GM23338 (cell line): ENCODE results near the gene ETFA. TPM values are rescaled to one million over a fixed set of nuclear protein-coding genes. Genes with fewer than 3 reads are reported as not detected.

ENCODE experiments used
- ATAC-seq: fragments of 200-7000 bp; cut with Tn5 transposase; 3 replicates; pipeline ENCODE4 v1.9.1; 2020
- DNase-seq: peaks from one replicate; pipeline ENCODE4 v3.0.0-alpha.2; 2015; ENCODE audit warnings: low spot score
- H2AFZ ChIP-seq: fragments of 200-600 bp; sonication (generic); 2 replicates; pipeline ENCODE4 v1.8.0; 2016; ENCODE audit warnings: antibody characterized with exemption, mild to moderate bottlenecking, moderate library complexity
- H3F3A ChIP-seq: fragments of 200-600 bp; sonication (generic); replicated peaks from 2 replicates; pipeline ENCODE4 v1.8.0; 2017; ENCODE audit warnings: antibody characterized with exemption, mixed run types, low read depth
- H3K27ac ChIP-seq: fragments of 200-600 bp; sonication (generic); 2 replicates; pipeline ENCODE4 v1.6.1; 2016; ENCODE audit warnings: low read depth
- H3K27me3 ChIP-seq: fragments of 200-600 bp; sonication (generic); 2 replicates; pipeline ENCODE4 v1.8.0; 2016; ENCODE audit warnings: mild to moderate bottlenecking, mixed run types, moderate library complexity; ENCODE audit not compliant: insufficient read depth
- H3K36me3 ChIP-seq: fragments of 200-600 bp; sonication (generic); 2 replicates; pipeline ENCODE4 v1.8.0; 2016; ENCODE audit warnings: mild to moderate bottlenecking; ENCODE audit not compliant: insufficient read depth
- H3K4me1 ChIP-seq: fragments of 200-600 bp; sonication (generic); 2 replicates; pipeline ENCODE4 v1.8.0; 2016; ENCODE audit warnings: mild to moderate bottlenecking, moderate library complexity; ENCODE audit not compliant: insufficient read depth
- H3K4me2 ChIP-seq: fragments of 200-600 bp; sonication (generic); 2 replicates; pipeline ENCODE4 v1.7.1; 2017; ENCODE audit warnings: mixed run types
- H3K4me3 ChIP-seq: fragments of 200-600 bp; sonication (generic); 2 replicates; pipeline ENCODE4 v1.6.1; 2016; ENCODE audit warnings: mixed run types
- H3K79me2 ChIP-seq: fragments of 200-600 bp; sonication (generic); replicated peaks from 2 replicates; pipeline ENCODE4 v1.8.0; 2017; ENCODE audit warnings: mild to moderate bottlenecking; ENCODE audit not compliant: insufficient read depth
- H3K9me2 ChIP-seq: fragments of 200-600 bp; sonication (generic); 2 replicates; pipeline ENCODE4 v1.8.0; 2017; ENCODE audit not compliant: insufficient read depth
- H4K20me1 ChIP-seq: fragments of 200-600 bp; sonication (generic); replicated peaks from 2 replicates; pipeline ENCODE4 v1.8.0; 2017; ENCODE audit warnings: mild to moderate bottlenecking; ENCODE audit not compliant: insufficient read depth
- H3K27ac Mint-ChIP-seq: 2 replicates; pipeline ENCODE4 v1.8.0; 2020; ENCODE audit warnings: inconsistent platforms, mild to moderate bottlenecking, moderate library complexity, mixed read lengths
- H3K27me3 Mint-ChIP-seq: 3 replicates; pipeline ENCODE4 v1.8.0; 2022; ENCODE audit warnings: low read depth, mild to moderate bottlenecking, moderate library complexity, mixed read lengths, inconsistent platforms; ENCODE audit not compliant: insufficient read depth, poor library complexity
- H3K36me3 Mint-ChIP-seq: 3 replicates; pipeline ENCODE4 v1.8.0; 2021; ENCODE audit warnings: low read depth, mild to moderate bottlenecking, inconsistent platforms, moderate library complexity, mixed read lengths
- H3K4me1 Mint-ChIP-seq: 3 replicates; pipeline ENCODE4 v1.8.0; 2020; ENCODE audit warnings: mild to moderate bottlenecking, inconsistent platforms, mixed read lengths
- H3K4me3 Mint-ChIP-seq: 3 replicates; pipeline ENCODE4 v1.8.0; 2021; ENCODE audit warnings: moderate library complexity, mild to moderate bottlenecking, inconsistent platforms, mixed read lengths
- H3K9me3 Mint-ChIP-seq: 3 replicates; pipeline ENCODE4 v1.8.0; 2020; ENCODE audit warnings: moderate library complexity, mild to moderate bottlenecking, inconsistent platforms, mixed read lengths
- CREB1 ChIP-seq: fragments of 250-450 bp; sonication (Bioruptor Pico); IDR thresholded peaks from 2 replicates; pipeline ENCODE4 v1.5.0; 2020; ENCODE audit warnings: low read depth, mild to moderate bottlenecking, moderate library complexity
- CTCF ChIP-seq, 2 experiments: fragments of 200-600 bp in 1 of 2; sonication (generic) in 1 of 2; conservative IDR thresholded peaks; 2 replicates each; pipeline versions ENCODE4 v1.5.1 to v1.6.1; 2016 to 2017; ENCODE audit warnings: antibody characterized with exemption in 2 of 2, low read depth in 2 of 2, mild to moderate bottlenecking in 2 of 2, moderate library complexity in 1 of 2
- ETS1 ChIP-seq: IDR thresholded peaks from 2 replicates; pipeline ENCODE4 v1.6.1; 2016; ENCODE audit warnings: antibody characterized with exemption
- EZH2 ChIP-seq: fragments of 200-600 bp; sonication (generic); IDR thresholded peaks from one replicate; pipeline ENCODE4 v1.8.0; 2017; ENCODE audit warnings: antibody characterized with exemption, mild to moderate bottlenecking, low read depth; ENCODE audit not compliant: unreplicated experiment
- JUNB ChIP-seq: IDR thresholded peaks from one replicate; pipeline ENCODE4 v1.6.1; 2016; ENCODE audit warnings: antibody characterized with exemption; ENCODE audit not compliant: unreplicated experiment
- NANOG ChIP-seq: IDR thresholded peaks from 2 replicates; pipeline ENCODE4 v1.6.1; 2016; ENCODE audit warnings: antibody characterized with exemption, borderline replicate concordance
- POLR2AphosphoS5 ChIP-seq: IDR thresholded peaks from 2 replicates; pipeline ENCODE4 v1.6.1; 2016; ENCODE audit warnings: antibody characterized with exemption, low read depth
- REST ChIP-seq: IDR thresholded peaks from one replicate; pipeline ENCODE4 v1.6.1; 2018; ENCODE audit warnings: antibody characterized with exemption; ENCODE audit not compliant: unreplicated experiment
- ZNF114 ChIP-seq: fragments of 250-450 bp; sonication (Bioruptor Pico); IDR thresholded peaks from 2 replicates; pipeline ENCODE4 v1.5.0; 2020; ENCODE audit warnings: mild to moderate bottlenecking, moderate library complexity
- ZNF462 ChIP-seq: fragments of 250-450 bp; sonication (Bioruptor Pico); IDR thresholded peaks from 2 replicates; pipeline ENCODE4 v1.5.0; 2020; ENCODE audit warnings: mild to moderate bottlenecking, moderate library complexity
- polyA plus RNA-seq: library from polyadenylated mRNA; unstranded; fragments of >200 nt; fragmentation: Nextera tagmentation; extraction: Ambion mirVana; gene quantifications from 2 replicates; pipeline ENCODE4 v1.2.1, GENCODE V29; 2016
- total RNA-seq: library from RNA; depleted of rRNA; stranded (reverse); fragments of >200 nt; shearing (Covaris generic); gene quantifications from 2 replicates; pipeline ENCODE4 v1.2.3, GENCODE V29; 2014

ETFA gene
- total and polyA plus RNA-seq, 2 experiments from 2014 or later, result 52.9 to 69.1 TPM

DNA sequence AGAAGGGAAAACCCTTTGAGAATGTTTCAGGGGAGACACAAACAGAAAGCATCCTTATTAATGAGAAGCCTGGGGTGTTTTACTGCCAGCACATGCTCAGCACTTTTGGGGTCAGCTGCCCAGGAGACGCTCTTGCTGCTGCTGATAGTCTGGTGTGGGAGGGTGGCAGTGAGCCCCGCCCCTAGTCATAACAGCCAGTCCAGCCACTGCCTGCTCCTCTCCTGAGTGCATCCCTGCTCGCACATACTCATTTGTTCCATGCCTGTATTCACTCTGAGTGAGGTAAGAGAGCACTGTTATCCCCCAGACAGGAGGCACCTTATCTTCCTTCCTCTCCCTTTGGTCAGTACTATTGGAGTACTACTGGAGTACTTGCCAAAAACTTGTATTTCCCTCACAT is 101.3 kb downstream of the ETFA start:
- Mint-ChIP-seq H3K27me3 (peaks cover 5% of the 10 kb centered on the region), H3K4me3 (no peak overlapping the region), H3K36me3 (no peaks in the 10 kb centered on the region; the same call in 1 of the 3 replicates), H3K4me1 (no peaks in the 10 kb centered on the region; the same call in 1 of the 3 replicates), H3K9me3 (no peaks in the 10 kb centered on the region), H3K27ac (no peak overlapping the region)
- H3K4me2 ChIP-seq, result no peak overlapping the region
- H2AFZ ChIP-seq, result no peak overlapping the region
- 0 out of 2 replicates have a peak, but pooled peaks cover 4% of the 10 kb centered on the region for H3K9me2 ChIP-seq
- H3K79me2 ChIP-seq, result no peaks in the 10 kb centered on the region
- no peaks in the 10 kb centered on the region for H3K4me1 ChIP-seq
- H3K27ac ChIP-seq, result no peak overlapping the region
- no peaks in the 10 kb centered on the region for H3K36me3 ChIP-seq
- no peaks in the 10 kb centered on the region; the same call in 1 of the 2 replicates for H4K20me1 ChIP-seq
- TF ChIP-seq ETS1 (no peak), NANOG (no peak), ZNF462 (CRISPR knock-in tag) (no peak), REST (no peak), EZH2 (no peak), JUNB (no peak), CREB1 (CRISPR knock-in tag) (no peak), ZNF114 (no peak), POLR2AphosphoS5 (no peak), CTCF (conservative IDR thresholded peaks at IDR 0.05; ENCODE audit: low read depth in 2 of 2) (no peak)
- DNase-seq, result no peak
- no peaks in the 10 kb centered on the region for H3K27me3 ChIP-seq
- H3F3A ChIP-seq, result no peaks in the 10 kb centered on the region
- no peak overlapping the region for H3K4me3 ChIP-seq
- ATAC-seq, result no peak
